Thoracic aorta (tissue), 2 donors: ENCODE measurements around the gene CAMK1D. TPM values are rescaled to one million over a fixed set of nuclear protein-coding genes. Genes with fewer than 3 reads are reported as not detected.

Experiments
- ATAC-seq: fragments of 150-250 bp; one replicate; pipeline ENCODE4 v1.8.0; 2017; ENCODE audit warnings: low read depth; ENCODE audit not compliant: insufficient number of reproducible peaks, low FRiP score
- DNase-seq: peaks from one replicate; pipeline ENCODE4 v3.0.0-alpha.2; 2020; ENCODE audit warnings: low spot score
- H3K27ac ChIP-seq, 2 donors: fragments of 200-600 bp; sonication (generic); 1 replicate in 1 of 2; 2 replicates in 1 of 2; pipeline ENCODE4 v1.5.1; 2016; ENCODE audit warnings: mild to moderate bottlenecking in 2 of 2, moderate library complexity in 2 of 2
- H3K27me3 ChIP-seq: fragments of 200-600 bp; sonication (generic); replicated peaks from 2 replicates; pipeline ENCODE4 v1.6.0; 2016; ENCODE audit warnings: mild to moderate bottlenecking; ENCODE audit not compliant: insufficient read depth
- H3K36me3 ChIP-seq: fragments of 200-600 bp; sonication (generic); one replicate; pipeline ENCODE4 v1.5.1; 2016
- H3K4me1 ChIP-seq, 2 donors: fragments of 200-600 bp; sonication (generic); 1 replicate in 1 of 2; 2 replicates in 1 of 2; pipeline versions ENCODE4 v1.5.1 to v1.6.0; 2016; ENCODE audit warnings: low read depth in 2 of 2, mild to moderate bottlenecking in 1 of 2; ENCODE audit not compliant: control insufficient read depth in 1 of 2
- H3K4me3 ChIP-seq: fragments of 200-600 bp; sonication (generic); 2 replicates; pipeline ENCODE4 v1.5.1; 2016; ENCODE audit warnings: mild to moderate bottlenecking
- H3K9me3 ChIP-seq: fragments of 200-600 bp; sonication (generic); 2 replicates; pipeline ENCODE4 v1.5.1; 2016
- CTCF ChIP-seq: fragments of 200-600 bp; sonication (generic); IDR thresholded peaks from one replicate; pipeline ENCODE4 v1.5.1; 2019; ENCODE audit warnings: antibody characterized with exemption
- total RNA-seq, 2 donors: library from RNA; depleted of rRNA; stranded (reverse); fragments of >200 nt; gene quantifications; one replicate each; pipeline versions ENCODE4 v1.1.0 to v1.2.3, GENCODE V29; 2016

CAMK1D gene
- total RNA-seq, 2 donors from 2014 or later, result 8.7 to 11.2 TPM

DNA sequence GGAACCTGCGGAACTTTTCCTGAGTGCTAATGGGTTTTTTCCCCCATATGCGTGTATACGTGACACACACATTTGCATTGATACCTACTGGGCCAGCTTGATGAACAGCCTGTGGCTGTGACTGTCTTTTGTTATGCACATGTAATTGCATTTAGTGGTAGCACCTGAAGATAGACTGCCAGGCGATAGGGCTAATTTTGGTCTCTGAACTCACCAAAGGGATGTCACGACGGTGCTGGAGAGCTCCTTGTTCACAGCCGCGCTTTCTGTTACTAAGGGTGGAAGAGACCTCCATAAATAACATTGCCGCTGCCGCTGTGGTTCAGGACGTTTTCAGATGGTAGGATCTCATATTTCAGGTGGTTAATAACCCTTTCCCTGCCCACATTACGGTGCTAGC lies 133.2 kb downstream of the CAMK1D start:
- H3K27ac ChIP-seq, result no peak overlapping the region
- DNase-seq (no peak), ATAC-seq (no peak)
- no peaks in the 10 kb centered on the region for H3K27me3 ChIP-seq
- no peak for TF ChIP-seq CTCF
- no peaks in the 10 kb centered on the region for H3K36me3 ChIP-seq
- H3K9me3 ChIP-seq, result no peaks in the 10 kb centered on the region
- H3K4me3 ChIP-seq, result no peak overlapping the region
- peaks cover 8 to 19% of the 10 kb centered on the region in 2 donors for H3K4me1 ChIP-seq

DNA sequence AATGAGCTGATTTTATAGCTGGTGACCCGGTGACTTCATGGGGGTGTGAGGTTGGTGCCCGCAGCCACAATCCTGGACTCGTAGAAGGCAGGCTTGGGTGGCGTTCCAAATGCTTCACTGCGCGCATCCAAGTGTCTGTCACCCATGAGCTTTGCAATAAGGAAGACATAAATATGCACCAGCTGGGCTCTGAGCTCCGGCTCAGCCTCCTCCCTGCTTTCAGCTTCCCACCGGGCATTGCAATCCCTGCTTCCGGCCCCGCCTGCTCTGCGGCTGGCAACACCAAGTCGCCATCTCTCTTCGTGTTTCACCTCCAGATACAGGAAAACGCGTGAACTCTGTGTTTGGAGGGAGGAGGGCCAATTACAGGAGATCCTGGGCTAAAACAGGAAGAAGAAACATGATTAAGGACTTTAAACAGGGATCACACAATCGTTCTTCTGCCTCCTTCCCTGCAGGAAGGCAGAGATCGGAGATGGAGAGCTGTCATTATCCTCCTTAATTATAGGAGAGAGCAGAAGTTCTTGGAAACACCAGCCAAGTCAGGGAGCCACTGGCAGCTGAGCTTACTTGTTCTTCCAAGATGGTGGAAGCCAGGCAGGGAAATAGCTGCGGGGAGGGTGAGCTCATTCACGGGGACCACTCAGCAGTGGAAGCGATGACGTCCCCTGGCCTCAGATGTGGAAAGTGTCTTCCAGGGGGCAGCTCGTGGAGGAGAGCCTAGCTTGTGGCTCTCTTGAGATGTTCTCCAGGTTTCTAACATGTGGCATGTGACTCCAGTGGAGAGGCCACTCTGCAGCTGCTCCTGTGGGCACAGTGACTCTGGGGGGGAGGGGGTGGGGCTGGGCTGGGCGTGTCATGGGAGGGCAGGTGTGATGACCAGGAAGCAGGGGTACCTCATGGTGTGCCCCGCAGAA lies 134.9 kb downstream of the CAMK1D start:
- ATAC-seq, result no peak
- Histone ChIP-seq H3K27ac (peak overlapping the region; percentile 67 to 91), H3K27me3 (no peaks in the 10 kb centered on the region), H3K4me3 (peak overlapping the region; percentile 50), H3K36me3 (no peaks in the 10 kb centered on the region), H3K4me1 (peaks cover 8 to 19% of the 10 kb centered on the region in 2 donors), H3K9me3 (no peaks in the 10 kb centered on the region)
- DNase-seq, result no peak
- no peak for TF ChIP-seq CTCF

DNA sequence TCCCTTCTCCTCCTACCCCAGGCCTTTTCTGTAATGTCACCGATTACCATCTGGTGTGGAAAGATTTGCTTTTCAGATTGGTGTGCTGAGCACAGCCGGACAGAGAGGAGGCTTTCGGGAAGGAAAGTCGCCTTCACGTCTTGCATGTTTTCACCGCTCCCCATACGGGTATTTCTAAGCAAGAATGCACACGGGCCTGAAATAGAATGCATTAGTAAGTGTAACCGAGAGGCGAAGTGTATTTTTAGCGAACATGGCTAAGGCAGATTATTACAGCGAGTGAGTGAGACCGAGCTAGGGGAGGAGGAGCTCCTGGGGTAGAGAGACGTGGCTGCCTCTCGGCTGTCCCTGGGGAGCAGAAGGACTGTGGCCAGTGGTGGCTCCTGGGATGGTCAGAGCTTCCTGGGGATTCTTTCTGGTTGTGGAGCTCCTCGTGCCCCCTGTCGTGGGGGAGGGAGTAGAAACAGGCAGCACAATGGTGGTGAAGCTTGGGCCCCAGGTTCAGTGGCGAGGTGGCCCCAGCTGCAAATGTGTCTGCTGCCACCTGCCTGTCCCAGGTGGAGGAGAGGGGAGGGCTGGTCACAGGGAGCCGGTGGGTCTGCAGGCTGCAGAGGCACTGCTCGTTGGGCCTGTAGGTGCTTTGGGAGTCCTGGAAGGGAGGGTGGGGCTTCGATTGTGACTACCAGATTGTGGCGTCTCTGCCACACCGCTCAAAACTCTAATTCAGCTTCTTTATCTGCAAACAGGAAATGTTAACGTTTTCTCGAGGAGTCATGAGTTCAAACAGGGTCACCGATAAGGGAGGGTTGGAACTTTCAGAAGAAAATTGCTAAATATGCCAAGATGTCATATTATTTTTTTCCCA lies 135.8 kb downstream of the CAMK1D start:
- H3K9me3 ChIP-seq, result no peaks in the 10 kb centered on the region
- H3K36me3 ChIP-seq, result no peaks in the 10 kb centered on the region
- peak; percentile 10 for DNase-seq
- peak overlapping the region; percentile 50 for H3K4me3 ChIP-seq
- no peaks in the 10 kb centered on the region for H3K27me3 ChIP-seq
- peak; percentile 92 for ATAC-seq
- H3K4me1 ChIP-seq, result peaks cover 8 to 19% of the 10 kb centered on the region in 2 donors
- peak overlapping the region; percentile 67 to 91 for H3K27ac ChIP-seq
- TF ChIP-seq CTCF, result no peak

DNA sequence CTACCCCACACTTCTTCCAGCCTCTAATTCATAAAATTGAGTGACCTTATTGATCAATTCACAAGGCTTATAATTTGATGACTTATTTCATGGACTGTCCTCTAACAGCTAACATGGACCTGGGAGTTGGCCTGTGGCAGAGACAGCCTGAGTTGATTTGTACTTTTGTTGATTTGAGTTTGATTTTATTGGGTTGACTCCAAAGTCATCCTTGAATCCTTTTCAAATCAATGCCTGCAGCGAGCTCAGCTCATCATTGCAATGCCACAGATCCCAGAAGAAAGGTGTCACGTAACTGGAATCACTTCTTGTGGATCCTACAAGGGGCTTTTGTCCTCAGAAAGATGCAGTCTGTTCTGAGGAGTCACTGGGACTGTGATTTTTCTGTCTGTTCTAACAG lies 138.0 kb downstream of the CAMK1D start:
- DNase-seq (no peak), ATAC-seq (no peak)
- H3K4me3 ChIP-seq, result no peak overlapping the region
- peaks cover 8 to 19% of the 10 kb centered on the region in 2 donors for H3K4me1 ChIP-seq
- no peaks in the 10 kb centered on the region for H3K36me3 ChIP-seq
- TF ChIP-seq CTCF, result no peak
- H3K27me3 ChIP-seq, result no peaks in the 10 kb centered on the region
- no peaks in the 10 kb centered on the region for H3K9me3 ChIP-seq
- no peak overlapping the region for H3K27ac ChIP-seq

DNA sequence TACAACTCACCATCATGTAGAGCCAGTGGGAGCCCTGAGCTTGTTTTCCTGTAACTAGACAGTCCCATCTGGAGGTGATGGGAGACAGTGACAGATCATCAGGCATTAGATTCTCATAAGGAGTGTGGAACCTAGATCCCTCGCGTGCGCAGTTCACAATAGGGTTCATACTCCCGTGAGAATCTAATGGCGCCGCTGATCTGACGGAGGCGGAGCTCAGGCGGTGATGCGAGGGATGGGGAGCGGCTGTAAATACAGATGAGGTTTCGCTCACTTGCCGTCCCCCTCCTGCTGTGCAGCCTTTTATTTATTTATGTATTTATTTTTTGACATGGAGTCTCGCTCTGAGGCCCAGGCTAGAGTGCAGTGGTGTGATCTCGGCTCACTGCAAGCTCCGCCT lies 139.3 kb downstream of the CAMK1D start:
- H3K4me1 ChIP-seq, result peaks cover 8 to 19% of the 10 kb centered on the region in 2 donors
- ATAC-seq, result no peak
- no peak for TF ChIP-seq CTCF
- H3K9me3 ChIP-seq, result no peaks in the 10 kb centered on the region
- H3K36me3 ChIP-seq, result no peaks in the 10 kb centered on the region
- H3K27ac ChIP-seq, result no peak overlapping the region
- H3K27me3 ChIP-seq, result no peaks in the 10 kb centered on the region
- DNase-seq, result no peak
- no peak overlapping the region for H3K4me3 ChIP-seq
